H1 (cell line): ENCODE data around the gene C9orf40. TPM values are rescaled to one million over a fixed set of nuclear protein-coding genes. Genes with fewer than 3 reads are reported as not detected.

Experiments used
- CHD1 ChIP-seq: IDR thresholded peaks from 2 replicates; pipeline ENCODE4 v1.6.1; 2012; ENCODE audit warnings: low read depth, low read length, improper control_type of control experiment
- polyA plus RNA-seq, 7 experiments: library from polyadenylated mRNA; depleted of rRNA in 3 of 7; stranded (reverse) in 5 of 7; unstranded in 2 of 7; fragments of >200 nt in 5 of 7; fragments of 200-250 nt in 2 of 7; gene quantifications; 1 replicate in 5 of 7; 2 replicates in 1 of 7; 4 replicates in 1 of 7; pipeline versions ENCODE4 v1.2.1 to v1.2.3, GENCODE V29; 2011 to 2013; ENCODE audit warnings: missing spikeins in 2 of 7, mixed read lengths in 2 of 7
- total RNA-seq: library from RNA; stranded (reverse); fragmentation: NEBNext Ultra II Directional; extraction: Animal tissue kit (Norgen Biotek cat#: 25700); gene quantifications from 2 replicates; pipeline ENCODE4 v1.2.1, GENCODE V29; 2021

Gene C9orf40
- total and polyA plus RNA-seq, 2 of the 8 experiments (the other 6 are each of a cell fraction or from before 2014, with no cell fraction given) = 3.6 to 11.2 TPM

- no peak for TF ChIP-seq CHD1
- TF ChIP-seq, all 59 proteins: peak for 0
Measured at GRCh38 chr9:74979844-74980243, 27.1 kb upstream of the C9orf40 start (continued).
